ENCODE measurements around the gene SLBP.

SLBP gene

GRCh38 chr4:1660948-1661677 is 51.0 kb downstream of the SLBP start:
- Histone ChIP-seq H3K36me3 (no peaks in the 10 kb centered on the region), H3K27ac (no peak overlapping the region), H3K9me3 (no peaks in the 10 kb centered on the region), H3K27me3 (no peaks in the 10 kb centered on the region), H3K4me3 (ENCODE audit: low read depth in 1 of 2, low read length in 1 of 2) (no peak overlapping the region), H3K4me1 (ENCODE audit: control insufficient read depth in 1 of 2, insufficient read depth in 1 of 2, low read depth in 1 of 2, low read length in 1 of 2) (no peaks in the 10 kb centered on the region)
- TF ChIP-seq CTCF (IDR thresholded peaks at IDR 0.05): no peak

GRCh38 chr4:1659104-1660043 is 52.7 kb downstream of the SLBP start:
- no peaks in the 10 kb centered on the region for H3K9me3 ChIP-seq
- no peaks in the 10 kb centered on the region for H3K27me3 ChIP-seq
- no peaks in the 10 kb centered on the region for H3K36me3 ChIP-seq
- no peak overlapping the region for H3K27ac ChIP-seq
- H3K4me3 ChIP-seq (ENCODE audit: low read depth in 1 of 2, low read length in 1 of 2): no peak overlapping the region
- TF ChIP-seq CTCF (IDR thresholded peaks at IDR 0.05): no peak
- H3K4me1 ChIP-seq (ENCODE audit: control insufficient read depth in 1 of 2, insufficient read depth in 1 of 2, low read depth in 1 of 2, low read length in 1 of 2): no peaks in the 10 kb centered on the region

- H3K9me3 ChIP-seq: no peaks in the 10 kb centered on the region
- H3K36me3 ChIP-seq: no peaks in the 10 kb centered on the region
- H3K27ac ChIP-seq: no peak overlapping the region
- no peak for TF ChIP-seq CTCF (IDR thresholded peaks at IDR 0.05)
- no peak overlapping the region for H3K4me3 ChIP-seq (ENCODE audit: low read depth in 1 of 2, low read length in 1 of 2)
- H3K27me3 ChIP-seq: no peaks in the 10 kb centered on the region
- H3K4me1 ChIP-seq (ENCODE audit: control insufficient read depth in 1 of 2, insufficient read depth in 1 of 2, low read depth in 1 of 2, low read length in 1 of 2): no peaks in the 10 kb centered on the region
Measured at GRCh38 chr4:1658581-1658980, 53.5 kb downstream of the SLBP start.

GRCh38 chr4:1658146-1658545 is 54.0 kb downstream of the SLBP start:
- no peak for TF ChIP-seq CTCF (IDR thresholded peaks at IDR 0.05)
- no peaks in the 10 kb centered on the region for H3K36me3 ChIP-seq
- H3K9me3 ChIP-seq: no peaks in the 10 kb centered on the region

GRCh38 chr4:1656986-1657385 is 55.1 kb downstream of the SLBP start:
- H3K27me3 ChIP-seq: no peaks in the 10 kb centered on the region
- TF ChIP-seq CTCF (IDR thresholded peaks at IDR 0.05): no peak
- no peak overlapping the region for H3K27ac ChIP-seq
- no peaks in the 10 kb centered on the region for H3K9me3 ChIP-seq
- no peak overlapping the region for H3K4me3 ChIP-seq (ENCODE audit: low read depth in 1 of 2, low read length in 1 of 2)
- H3K36me3 ChIP-seq: no peaks in the 10 kb centered on the region
- H3K4me1 ChIP-seq (ENCODE audit: control insufficient read depth in 1 of 2, insufficient read depth in 1 of 2, low read depth in 1 of 2, low read length in 1 of 2): no peaks in the 10 kb centered on the region

More at GRCh38 chr4:1658146-1658545, 54.0 kb downstream of the SLBP start:
- Histone ChIP-seq H3K4me1 (ENCODE audit: control insufficient read depth in 1 of 2, insufficient read depth in 1 of 2, low read depth in 1 of 2, low read length in 1 of 2) (no peaks in the 10 kb centered on the region), H3K4me3 (ENCODE audit: low read depth in 1 of 2, low read length in 1 of 2) (no peak overlapping the region), H3K27me3 (no peaks in the 10 kb centered on the region), H3K27ac (no peak overlapping the region)

Measured in neutrophil (primary cell).